Muscle layer of colon (tissue), 2 donors: Measurements from ENCODE around the gene CDYL.

ENCODE experiments used
- H3K27ac ChIP-seq: one replicate; pipeline ENCODE4 v1.7.0; 2013; ENCODE audit warnings: low read depth, mild to moderate bottlenecking, low read length, moderate library complexity
- H3K27me3 ChIP-seq, 2 donors: one replicate each; pipeline ENCODE4 v1.7.0; 2013; ENCODE audit warnings: low read length in 2 of 2, mild to moderate bottlenecking in 2 of 2; ENCODE audit not compliant: insufficient read depth in 2 of 2, control insufficient read depth in 1 of 2
- H3K36me3 ChIP-seq: one replicate; pipeline ENCODE4 v1.7.0; 2013; ENCODE audit warnings: mild to moderate bottlenecking, low read length; ENCODE audit not compliant: insufficient read depth
- H3K4me1 ChIP-seq: one replicate; pipeline ENCODE4 v1.7.0; 2013; ENCODE audit warnings: mild to moderate bottlenecking, low read length; ENCODE audit not compliant: insufficient read depth
- H3K4me3 ChIP-seq, 2 donors: one replicate each; pipeline ENCODE4 v1.7.0; 2013; ENCODE audit warnings: low read length in 2 of 2, low read depth in 1 of 2, mild to moderate bottlenecking in 1 of 2, moderate library complexity in 1 of 2
- H3K9ac ChIP-seq: one replicate; pipeline ENCODE4 v1.7.0; 2013; ENCODE audit warnings: low read length
- H3K9me3 ChIP-seq: one replicate; pipeline ENCODE4 v1.7.0; 2013; ENCODE audit warnings: mild to moderate bottlenecking, low read length
- donor health status: abdominal sarcoma.
- donor health status: Adenocarcinoma of cecum.

The CDYL gene

GRCh38 chr6:4944325-4944724, 168.1 kb downstream of the CDYL start:
- Histone ChIP-seq H3K27ac (no peak overlapping the region), H3K9ac (no peak overlapping the region), H3K4me3 (no peak overlapping the region), H3K9me3 (no peaks in the 10 kb centered on the region), H3K36me3 (peaks cover 31% of the 10 kb centered on the region), H3K27me3 (no peaks in the 10 kb centered on the region), H3K4me1 (peaks cover 19% of the 10 kb centered on the region)

GRCh38 chr6:4946521-4946920, 170.3 kb downstream of the CDYL start:
- Histone ChIP-seq H3K27ac (no peak overlapping the region), H3K4me1 (peaks cover 19% of the 10 kb centered on the region), H3K27me3 (no peaks in the 10 kb centered on the region), H3K9me3 (no peaks in the 10 kb centered on the region), H3K36me3 (peaks cover 31% of the 10 kb centered on the region), H3K9ac (no peak overlapping the region), H3K4me3 (no peak overlapping the region)

GRCh38 chr6:4947716-4948115, 171.5 kb downstream of the CDYL start:
- Histone ChIP-seq H3K9ac (no peak overlapping the region), H3K27me3 (no peaks in the 10 kb centered on the region), H3K4me1 (peaks cover 7% of the 10 kb centered on the region), H3K9me3 (no peaks in the 10 kb centered on the region), H3K27ac (no peak overlapping the region), H3K36me3 (peaks cover 31% of the 10 kb centered on the region), H3K4me3 (no peak overlapping the region)

- Histone ChIP-seq H3K27ac (no peak overlapping the region), H3K9ac (no peak overlapping the region), H3K27me3 (no peaks in the 10 kb centered on the region), H3K4me1 (no peaks in the 10 kb centered on the region), H3K4me3 (no peak overlapping the region), H3K9me3 (no peaks in the 10 kb centered on the region), H3K36me3 (peaks cover 34% of the 10 kb centered on the region)
Measured at GRCh38 chr6:4948781-4949450, 172.7 kb downstream of the CDYL start.

GRCh38 chr6:4950076-4950475, 173.9 kb downstream of the CDYL start:
- H3K9me3 ChIP-seq, result no peaks in the 10 kb centered on the region
- peaks cover 37% of the 10 kb centered on the region for H3K36me3 ChIP-seq
- H3K4me1 ChIP-seq, result no peaks in the 10 kb centered on the region
- no peak overlapping the region for H3K4me3 ChIP-seq
- no peak overlapping the region for H3K9ac ChIP-seq
- H3K27me3 ChIP-seq, result no peaks in the 10 kb centered on the region
- no peak overlapping the region for H3K27ac ChIP-seq

GRCh38 chr6:4950836-4951533, 174.8 kb downstream of the CDYL start:
- H3K27me3 ChIP-seq, result no peaks in the 10 kb centered on the region
- no peak overlapping the region for H3K4me3 ChIP-seq
- H3K9me3 ChIP-seq, result no peaks in the 10 kb centered on the region
- H3K4me1 ChIP-seq, result no peaks in the 10 kb centered on the region
- H3K9ac ChIP-seq, result no peak overlapping the region
- peaks cover 28% of the 10 kb centered on the region for H3K36me3 ChIP-seq
- no peak overlapping the region for H3K27ac ChIP-seq

GRCh38 chr6:4953440-4953839, 177.2 kb downstream of the CDYL start:
- Histone ChIP-seq H3K9me3 (no peaks in the 10 kb centered on the region), H3K4me1 (no peaks in the 10 kb centered on the region), H3K27me3 (no peaks in the 10 kb centered on the region), H3K36me3 (peaks cover 18% of the 10 kb centered on the region), H3K27ac (no peak overlapping the region), H3K9ac (no peak overlapping the region), H3K4me3 (no peak overlapping the region)

- H3K36me3 ChIP-seq, result peaks cover 10% of the 10 kb centered on the region
- no peaks in the 10 kb centered on the region for H3K27me3 ChIP-seq
- H3K4me3 ChIP-seq, result no peak overlapping the region
Measured at GRCh38 chr6:4956625-4957024, 180.4 kb downstream of the CDYL start.

GRCh38 chr6:4957521-4958231, 181.5 kb downstream of the CDYL start:
- H3K36me3 ChIP-seq, result peaks cover 10% of the 10 kb centered on the region
- no peak overlapping the region for H3K9ac ChIP-seq
- no peaks in the 10 kb centered on the region for H3K4me1 ChIP-seq
- no peak overlapping the region for H3K27ac ChIP-seq
- no peaks in the 10 kb centered on the region for H3K27me3 ChIP-seq
- H3K4me3 ChIP-seq, result no peak overlapping the region
- no peaks in the 10 kb centered on the region for H3K9me3 ChIP-seq

More at GRCh38 chr6:4956625-4957024, 180.4 kb downstream of the CDYL start:
- H3K4me1 ChIP-seq, result no peaks in the 10 kb centered on the region
- H3K9me3 ChIP-seq, result no peaks in the 10 kb centered on the region
- H3K27ac ChIP-seq, result no peak overlapping the region
- no peak overlapping the region for H3K9ac ChIP-seq

- H3K27me3 ChIP-seq, result no peaks in the 10 kb centered on the region
- H3K36me3 ChIP-seq, result peaks cover 9% of the 10 kb centered on the region
- H3K4me1 ChIP-seq, result no peaks in the 10 kb centered on the region
- no peak overlapping the region for H3K4me3 ChIP-seq
- H3K9me3 ChIP-seq, result no peaks in the 10 kb centered on the region
- H3K27ac ChIP-seq, result no peak overlapping the region
- no peak overlapping the region for H3K9ac ChIP-seq
Measured at GRCh38 chr6:4958624-4959023, 182.4 kb downstream of the CDYL start.

- no peak overlapping the region for H3K9ac ChIP-seq
- H3K4me1 ChIP-seq, result peaks cover 17% of the 10 kb centered on the region
- no peaks in the 10 kb centered on the region for H3K9me3 ChIP-seq
- no peaks in the 10 kb centered on the region for H3K27me3 ChIP-seq
- H3K27ac ChIP-seq, result no peak overlapping the region
- no peaks in the 10 kb centered on the region for H3K36me3 ChIP-seq
- no peak overlapping the region for H3K4me3 ChIP-seq
Measured at GRCh38 chr6:4961322-4962168, 185.3 kb downstream of the CDYL start.
